Loucy (cell line): ENCODE measurements around the gene IL11.

Experiments used
- EZH2phosphoT487 ChIP-seq: fragments of 200-600 bp; IDR thresholded peaks from 2 replicates; pipeline ENCODE4 v1.6.1; 2018; ENCODE audit warnings: antibody characterized with exemption, mild to moderate bottlenecking, moderate library complexity, borderline replicate concordance
- TF ChIP-seq, protein P1 (sequence below): fragments of 200-600 bp; sonication (generic); conservative IDR thresholded peaks from 2 replicates; pipeline ENCODE4 v1.5.1; 2014; ENCODE audit warnings: mild to moderate bottlenecking, antibody characterized with exemption, low read length

DNA sequence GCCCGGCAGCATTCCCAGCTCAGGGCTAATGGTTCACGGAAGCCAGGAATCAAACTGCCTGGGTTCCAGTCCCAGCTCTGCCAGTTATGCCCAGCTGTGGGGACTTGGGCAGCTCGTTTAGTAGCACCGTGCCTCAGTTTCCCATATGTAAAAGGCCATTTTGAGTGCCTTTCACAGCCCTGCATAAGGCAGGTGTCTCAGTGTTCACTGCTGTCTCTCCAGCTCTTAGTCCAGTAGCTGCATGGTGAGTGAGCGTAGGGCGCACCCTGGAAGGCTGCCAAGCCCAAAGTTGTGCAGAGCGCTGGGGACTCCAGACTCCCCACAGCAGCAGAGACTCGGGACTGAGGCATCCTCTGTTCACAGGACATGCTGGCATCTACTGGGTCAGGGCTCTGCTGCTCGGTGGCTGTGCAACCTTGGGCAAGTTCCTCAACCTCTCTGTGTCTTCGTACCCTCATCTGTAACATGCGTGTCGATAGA, 21.0 kb upstream of the IL11 start:
- TF ChIP-seq, protein P1, sequence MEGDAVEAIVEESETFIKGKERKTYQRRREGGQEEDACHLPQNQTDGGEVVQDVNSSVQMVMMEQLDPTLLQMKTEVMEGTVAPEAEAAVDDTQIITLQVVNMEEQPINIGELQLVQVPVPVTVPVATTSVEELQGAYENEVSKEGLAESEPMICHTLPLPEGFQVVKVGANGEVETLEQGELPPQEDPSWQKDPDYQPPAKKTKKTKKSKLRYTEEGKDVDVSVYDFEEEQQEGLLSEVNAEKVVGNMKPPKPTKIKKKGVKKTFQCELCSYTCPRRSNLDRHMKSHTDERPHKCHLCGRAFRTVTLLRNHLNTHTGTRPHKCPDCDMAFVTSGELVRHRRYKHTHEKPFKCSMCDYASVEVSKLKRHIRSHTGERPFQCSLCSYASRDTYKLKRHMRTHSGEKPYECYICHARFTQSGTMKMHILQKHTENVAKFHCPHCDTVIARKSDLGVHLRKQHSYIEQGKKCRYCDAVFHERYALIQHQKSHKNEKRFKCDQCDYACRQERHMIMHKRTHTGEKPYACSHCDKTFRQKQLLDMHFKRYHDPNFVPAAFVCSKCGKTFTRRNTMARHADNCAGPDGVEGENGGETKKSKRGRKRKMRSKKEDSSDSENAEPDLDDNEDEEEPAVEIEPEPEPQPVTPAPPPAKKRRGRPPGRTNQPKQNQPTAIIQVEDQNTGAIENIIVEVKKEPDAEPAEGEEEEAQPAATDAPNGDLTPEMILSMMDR, result no peak
- TF ChIP-seq EZH2phosphoT487, result no peak
